Activated naive CD8-positive, alpha-beta T cell (primary cell): ENCODE data around the gene HMGB4.

Source experiments
- H3K27ac Mint-ChIP-seq: one replicate; pipeline ENCODE4 v1.8.0; 2021; ENCODE audit warnings: mixed read lengths
- H3K27me3 Mint-ChIP-seq: one replicate; pipeline ENCODE4 v1.8.0; 2021; ENCODE audit warnings: mixed read lengths
- H3K36me3 Mint-ChIP-seq: one replicate; pipeline ENCODE4 v1.8.0; 2021; ENCODE audit warnings: mixed read lengths
- H3K4me1 Mint-ChIP-seq: one replicate; pipeline ENCODE4 v1.8.0; 2021; ENCODE audit warnings: low read depth, mixed read lengths
- H3K4me3 Mint-ChIP-seq: one replicate; pipeline ENCODE4 v1.8.0; 2021; ENCODE audit warnings: mild to moderate bottlenecking, mixed read lengths
- H3K9me3 Mint-ChIP-seq: one replicate; pipeline ENCODE4 v1.8.0; 2021; ENCODE audit warnings: low read depth, mixed read lengths

HMGB4 gene

DNA sequence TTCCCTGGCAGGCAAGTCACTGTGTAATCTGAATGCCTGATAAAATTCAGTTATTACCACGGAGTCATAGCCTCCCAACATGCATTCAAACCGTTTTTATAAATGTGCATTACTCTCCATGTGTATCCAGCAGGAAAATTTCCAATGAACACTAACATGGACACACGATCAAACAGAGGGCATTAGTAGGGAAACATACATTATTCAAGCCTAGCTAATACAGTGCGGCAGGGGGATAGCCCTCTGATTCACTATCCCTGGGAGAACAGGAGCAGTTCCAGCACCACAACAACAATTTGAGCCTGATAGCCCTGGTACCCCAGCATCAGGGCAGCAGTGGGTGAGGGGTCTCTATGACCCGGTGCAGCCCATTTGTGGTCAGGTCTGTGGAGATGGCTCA, 35.8 kb upstream of the HMGB4 start:
- Mint-ChIP-seq H3K27me3 (peaks cover 9% of the 10 kb centered on the region), H3K9me3 (no peaks in the 10 kb centered on the region), H3K4me3 (no peak overlapping the region), H3K36me3 (no peaks in the 10 kb centered on the region), H3K4me1 (no peaks in the 10 kb centered on the region), H3K27ac (no peak overlapping the region)

DNA sequence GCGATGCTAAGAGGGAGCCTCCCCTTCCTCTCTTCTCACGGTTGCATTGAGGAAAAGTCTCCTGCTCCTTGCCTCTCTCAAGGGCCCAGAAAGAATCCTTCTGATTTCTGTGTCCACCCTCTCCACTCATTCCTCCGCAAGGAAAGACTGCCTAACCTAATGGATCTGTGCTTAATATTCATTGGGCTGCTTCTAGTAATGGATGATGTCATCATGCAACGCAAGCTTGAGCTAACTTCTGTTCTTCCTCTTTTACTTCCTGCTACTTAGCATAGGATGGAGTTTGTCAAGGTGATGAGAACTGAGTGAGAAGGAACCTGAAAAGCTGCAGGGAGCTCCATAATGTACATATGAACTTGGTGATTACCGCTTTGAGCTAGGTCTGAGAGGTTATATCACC, 35.2 kb upstream of the HMGB4 start:
- H3K9me3 Mint-ChIP-seq = no peaks in the 10 kb centered on the region
- no peaks in the 10 kb centered on the region for H3K4me1 Mint-ChIP-seq
- H3K27ac Mint-ChIP-seq = no peak overlapping the region
- no peak overlapping the region for H3K4me3 Mint-ChIP-seq
- peaks cover 9% of the 10 kb centered on the region for H3K27me3 Mint-ChIP-seq
- H3K36me3 Mint-ChIP-seq = no peaks in the 10 kb centered on the region

DNA sequence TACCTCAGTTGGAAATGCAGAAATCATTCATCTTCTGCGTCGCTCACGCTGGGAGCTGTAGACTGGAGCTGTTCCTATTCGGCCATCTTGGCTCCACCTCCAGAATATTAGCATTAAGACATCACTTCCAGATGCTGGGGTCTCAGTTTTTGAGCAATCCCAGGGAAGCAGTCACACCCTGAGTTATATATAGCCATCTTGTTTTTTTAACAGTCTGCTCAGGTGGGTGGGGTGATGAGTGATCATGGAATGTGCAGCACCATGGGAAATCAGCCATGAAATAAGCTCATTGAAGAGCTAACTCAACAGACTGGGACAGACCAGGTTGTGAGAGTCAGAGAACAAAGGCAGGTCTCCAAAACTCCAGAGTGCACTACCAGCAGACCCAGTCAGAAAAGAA, 27.0 kb upstream of the HMGB4 start:
- H3K27me3 Mint-ChIP-seq = peaks cover 2% of the 10 kb centered on the region
- H3K27ac Mint-ChIP-seq = no peak overlapping the region

DNA sequence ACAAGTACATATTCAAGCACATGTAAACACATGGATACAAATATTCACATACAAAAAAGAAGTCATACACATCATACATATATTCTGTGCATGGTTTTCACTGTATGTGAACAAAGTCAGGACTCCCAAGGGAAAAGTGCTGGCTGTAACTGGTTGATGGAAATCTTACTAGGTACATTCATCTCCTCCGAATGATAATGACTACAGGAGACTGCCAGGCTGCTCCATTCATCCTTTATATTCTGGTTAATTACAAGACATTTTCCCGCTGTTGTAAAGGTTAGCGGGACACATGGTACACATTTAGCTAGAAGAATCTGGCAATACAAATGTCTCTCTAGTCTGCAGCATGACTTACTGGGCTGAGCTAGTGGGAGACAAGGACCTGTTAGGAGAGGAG, 26.2 kb upstream of the HMGB4 start:
- peaks cover 3% of the 10 kb centered on the region for H3K27me3 Mint-ChIP-seq
- no peaks in the 10 kb centered on the region for H3K4me1 Mint-ChIP-seq
- peaks cover 4% of the 10 kb centered on the region for H3K9me3 Mint-ChIP-seq
- no peak overlapping the region for H3K4me3 Mint-ChIP-seq
- H3K36me3 Mint-ChIP-seq = no peaks in the 10 kb centered on the region
- no peak overlapping the region for H3K27ac Mint-ChIP-seq

More for the DNA sequence above, 27.0 kb upstream of the HMGB4 start:
- no peaks in the 10 kb centered on the region for H3K4me1 Mint-ChIP-seq
- H3K36me3 Mint-ChIP-seq = no peaks in the 10 kb centered on the region
- peaks cover 4% of the 10 kb centered on the region for H3K9me3 Mint-ChIP-seq
- H3K4me3 Mint-ChIP-seq = no peak overlapping the region

DNA sequence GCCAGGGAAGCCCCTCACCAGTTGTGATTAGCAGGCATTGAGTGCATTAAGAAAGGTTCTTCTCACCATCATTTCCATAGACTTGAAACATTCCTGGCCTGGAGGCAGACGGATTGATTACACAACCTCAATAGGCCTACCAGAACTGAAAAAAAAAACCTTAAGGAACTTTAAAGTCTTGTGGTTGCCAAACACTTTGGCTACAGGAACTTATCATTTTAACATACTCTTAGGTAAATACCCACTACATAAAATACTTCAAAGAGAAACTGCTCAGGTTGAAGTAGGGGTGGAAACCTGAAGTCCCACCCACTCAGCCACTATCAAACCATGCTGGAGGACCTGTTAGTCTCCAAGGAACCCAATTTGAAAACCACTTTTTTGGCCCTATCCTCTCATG, 22.4 kb upstream of the HMGB4 start:
- Mint-ChIP-seq H3K36me3 (no peaks in the 10 kb centered on the region), H3K4me1 (no peaks in the 10 kb centered on the region), H3K27me3 (peaks cover 3% of the 10 kb centered on the region), H3K9me3 (peaks cover 4% of the 10 kb centered on the region), H3K4me3 (no peak overlapping the region), H3K27ac (no peak overlapping the region)

DNA sequence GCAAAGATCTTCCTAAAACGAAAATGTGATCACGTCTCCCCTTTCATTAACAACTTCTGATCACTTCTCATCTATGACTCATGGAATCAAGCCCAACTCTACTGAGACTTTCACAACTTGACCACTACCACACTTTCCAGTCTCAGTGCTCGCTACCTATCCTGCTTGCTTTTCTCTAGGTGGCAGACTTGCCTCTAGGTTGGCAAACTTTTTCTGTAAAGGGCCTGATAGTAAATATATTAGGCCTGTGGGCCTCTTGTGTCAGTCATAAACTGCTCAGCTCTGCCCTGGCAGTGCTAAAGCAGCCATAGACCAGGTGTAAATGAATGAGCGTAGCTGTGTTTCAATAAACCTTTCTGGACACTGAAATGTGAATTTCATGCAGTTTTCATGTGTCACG, 21.5 kb upstream of the HMGB4 start:
- Mint-ChIP-seq H3K4me1 (no peaks in the 10 kb centered on the region), H3K9me3 (no peaks in the 10 kb centered on the region), H3K4me3 (no peak overlapping the region), H3K36me3 (no peaks in the 10 kb centered on the region), H3K27me3 (peaks cover 3% of the 10 kb centered on the region), H3K27ac (no peak overlapping the region)

DNA sequence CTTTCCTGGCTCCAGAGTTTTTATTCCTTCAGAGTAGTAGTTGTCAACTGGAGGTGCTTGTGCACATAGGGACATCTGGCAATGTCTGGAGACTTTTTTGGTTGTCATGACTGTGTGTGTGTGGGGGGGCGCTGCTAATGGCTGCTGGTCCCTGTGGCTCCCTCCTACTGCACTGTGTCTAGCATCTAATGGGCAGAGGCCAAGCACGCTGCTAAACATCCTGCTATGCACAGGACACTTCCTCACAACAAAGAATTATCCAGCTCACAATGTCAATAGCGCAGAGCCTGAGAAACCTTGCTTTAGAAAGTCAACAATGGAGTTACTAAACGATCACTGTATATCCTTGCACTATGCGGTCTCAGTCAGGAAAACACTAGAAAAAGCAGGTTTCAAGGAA, 19.7 kb upstream of the HMGB4 start:
- H3K27me3 Mint-ChIP-seq = peaks cover 1% of the 10 kb centered on the region
- no peaks in the 10 kb centered on the region for H3K36me3 Mint-ChIP-seq
- H3K4me1 Mint-ChIP-seq = no peaks in the 10 kb centered on the region
- H3K9me3 Mint-ChIP-seq = no peaks in the 10 kb centered on the region
- no peak overlapping the region for H3K27ac Mint-ChIP-seq
- H3K4me3 Mint-ChIP-seq = no peak overlapping the region

DNA sequence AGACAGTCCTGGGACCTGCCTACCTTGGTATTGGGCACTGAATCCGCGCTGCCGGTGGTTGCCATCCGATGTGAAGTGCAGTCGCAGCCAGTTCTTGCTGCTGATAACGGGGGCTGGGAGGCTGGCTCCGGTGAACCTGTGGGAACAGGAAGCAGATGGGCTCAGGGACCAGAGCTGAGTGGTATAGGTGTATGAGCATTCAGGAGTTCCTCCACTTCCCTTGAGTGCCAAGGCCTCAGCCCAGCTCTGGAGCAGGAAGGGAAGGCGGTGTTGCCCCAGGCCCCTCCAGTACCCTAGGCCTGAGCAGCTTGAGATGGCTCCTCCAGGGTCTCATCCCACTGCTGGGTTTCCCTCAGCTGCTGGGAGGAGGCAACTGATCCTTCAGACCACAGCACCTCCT, 17.0 kb upstream of the HMGB4 start:
- no peak overlapping the region for H3K27ac Mint-ChIP-seq
- no peaks in the 10 kb centered on the region for H3K36me3 Mint-ChIP-seq
- H3K4me3 Mint-ChIP-seq = no peak overlapping the region
- H3K27me3 Mint-ChIP-seq = peaks cover 3% of the 10 kb centered on the region
- H3K4me1 Mint-ChIP-seq = no peaks in the 10 kb centered on the region
- H3K9me3 Mint-ChIP-seq = no peaks in the 10 kb centered on the region

DNA sequence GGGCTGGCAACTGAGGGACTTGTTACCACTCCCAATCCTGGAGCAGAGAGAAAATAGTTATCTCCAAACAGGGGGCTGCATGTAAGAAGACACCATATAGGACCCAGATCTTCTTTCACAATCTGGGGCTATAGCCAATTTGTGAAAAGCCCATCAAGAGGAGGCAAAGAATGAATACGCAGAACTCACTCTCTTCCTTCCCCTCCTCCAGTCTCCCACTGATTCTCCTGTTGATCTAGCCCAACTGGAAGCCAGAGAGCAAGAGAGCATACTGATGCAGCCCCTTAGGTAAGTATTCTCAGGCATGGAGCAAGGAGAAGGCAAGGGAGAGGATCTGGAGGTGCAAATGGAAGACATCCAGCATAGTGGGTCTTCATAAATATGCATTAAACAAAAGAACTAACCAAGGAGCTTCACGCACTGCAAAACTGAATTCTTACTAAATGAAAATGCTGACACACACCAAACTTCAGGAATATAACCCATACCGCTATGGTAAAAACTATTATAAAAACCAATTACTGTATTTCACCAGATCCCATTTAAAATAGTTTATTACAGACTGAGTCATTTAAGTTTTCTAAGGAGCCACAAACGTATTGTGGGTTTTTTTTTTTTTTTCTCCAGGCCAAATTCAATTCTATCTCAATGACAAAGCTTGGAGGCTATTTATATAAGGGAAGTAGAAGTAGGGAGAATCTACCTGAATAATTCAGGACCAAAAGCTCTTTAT, 15.5 kb upstream of the HMGB4 start:
- Mint-ChIP-seq H3K36me3 (no peaks in the 10 kb centered on the region), H3K4me3 (no peak overlapping the region)

DNA sequence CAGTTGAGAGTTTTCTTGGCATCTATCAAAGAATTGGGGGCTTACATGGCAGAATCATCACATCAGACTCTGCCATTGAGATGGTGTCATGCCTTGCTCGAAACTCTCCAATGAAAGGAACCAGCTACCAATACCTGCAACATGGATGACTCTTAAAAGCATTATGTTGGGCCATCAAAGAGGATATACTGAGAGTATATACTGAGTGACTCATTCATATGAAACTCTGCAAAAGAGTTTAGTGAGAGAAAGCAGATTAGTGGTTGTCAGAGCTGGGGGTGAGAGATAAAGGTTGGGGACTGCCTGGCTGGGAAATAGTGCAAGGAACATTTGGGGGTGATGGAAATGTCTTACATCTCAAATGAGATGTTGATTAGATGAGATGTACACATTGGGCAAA, 14.7 kb upstream of the HMGB4 start:
- H3K9me3 Mint-ChIP-seq = no peaks in the 10 kb centered on the region

More for the DNA sequence above, 15.5 kb upstream of the HMGB4 start:
- no peaks in the 10 kb centered on the region for H3K4me1 Mint-ChIP-seq
- peaks cover 6% of the 10 kb centered on the region for H3K27me3 Mint-ChIP-seq
- H3K9me3 Mint-ChIP-seq = no peaks in the 10 kb centered on the region
- no peak overlapping the region for H3K27ac Mint-ChIP-seq

DNA sequence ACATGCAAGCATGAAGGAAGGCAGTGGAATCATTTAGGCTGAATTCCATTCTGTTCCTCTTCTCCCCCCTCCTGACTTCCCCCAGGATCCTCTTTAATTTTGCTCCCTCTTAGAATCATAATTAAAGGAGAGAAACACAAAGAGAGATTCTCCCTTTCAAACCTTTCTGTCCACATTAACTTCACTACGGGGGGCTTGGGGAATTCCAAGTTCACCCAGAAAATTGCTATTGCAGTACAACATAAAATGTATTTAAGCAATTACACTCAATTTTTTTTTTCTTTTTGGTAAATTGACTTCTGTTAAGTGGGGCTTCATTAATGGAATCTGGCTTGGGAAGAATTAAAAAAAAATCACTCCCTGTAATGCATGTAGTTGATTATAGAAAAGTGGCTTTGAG, 13.4 kb upstream of the HMGB4 start:
- Mint-ChIP-seq H3K9me3 (no peaks in the 10 kb centered on the region), H3K27me3 (peaks cover 7% of the 10 kb centered on the region), H3K27ac (no peak overlapping the region), H3K36me3 (no peaks in the 10 kb centered on the region), H3K4me3 (no peak overlapping the region), H3K4me1 (no peaks in the 10 kb centered on the region)

More for the DNA sequence above, 14.7 kb upstream of the HMGB4 start:
- H3K4me1 Mint-ChIP-seq = no peaks in the 10 kb centered on the region
- peaks cover 7% of the 10 kb centered on the region for H3K27me3 Mint-ChIP-seq
- H3K4me3 Mint-ChIP-seq = no peak overlapping the region
- H3K36me3 Mint-ChIP-seq = no peaks in the 10 kb centered on the region
- H3K27ac Mint-ChIP-seq = no peak overlapping the region

DNA sequence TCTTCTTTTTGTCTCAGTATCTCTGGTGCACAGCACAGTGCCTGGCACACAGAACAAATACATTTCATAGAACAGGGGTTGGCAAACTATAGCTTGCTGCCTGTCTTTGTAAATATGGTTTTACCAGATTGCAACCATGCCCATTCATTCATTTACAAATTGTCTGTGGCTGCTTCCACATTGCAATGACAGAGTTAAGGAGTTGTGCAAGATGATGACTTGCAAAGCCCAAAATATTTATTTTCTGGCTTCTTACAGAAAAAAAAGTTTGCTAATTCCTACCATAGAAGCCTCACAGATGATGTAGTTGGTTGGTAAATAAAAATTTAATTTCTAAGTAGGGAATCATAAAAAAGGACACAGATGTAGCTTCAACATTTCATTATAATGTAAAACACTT, 11.2 kb upstream of the HMGB4 start:
- Mint-ChIP-seq H3K27ac (no peak overlapping the region), H3K4me1 (no peaks in the 10 kb centered on the region), H3K36me3 (no peaks in the 10 kb centered on the region), H3K27me3 (peaks cover 9% of the 10 kb centered on the region), H3K4me3 (no peak overlapping the region), H3K9me3 (no peaks in the 10 kb centered on the region)

DNA sequence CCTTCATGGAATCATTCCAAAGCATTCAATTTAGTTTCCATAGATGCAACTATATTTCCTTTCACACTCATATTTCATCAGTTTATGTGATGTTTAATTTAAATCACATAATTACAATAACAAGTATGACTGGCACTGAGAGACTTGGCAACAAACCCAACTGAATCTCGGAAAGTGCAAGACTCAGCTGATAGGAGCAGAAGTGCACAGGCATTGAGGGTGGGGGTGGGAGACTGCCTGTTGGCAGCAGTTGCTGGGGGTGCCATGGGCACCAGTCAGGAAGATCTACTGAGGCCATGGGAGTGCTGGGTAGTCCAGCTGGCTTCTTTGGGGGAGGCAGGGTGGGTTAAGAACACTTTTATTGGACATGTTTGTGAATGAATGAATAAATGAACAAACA, 10.4 kb upstream of the HMGB4 start:
- H3K36me3 Mint-ChIP-seq = no peaks in the 10 kb centered on the region

DNA sequence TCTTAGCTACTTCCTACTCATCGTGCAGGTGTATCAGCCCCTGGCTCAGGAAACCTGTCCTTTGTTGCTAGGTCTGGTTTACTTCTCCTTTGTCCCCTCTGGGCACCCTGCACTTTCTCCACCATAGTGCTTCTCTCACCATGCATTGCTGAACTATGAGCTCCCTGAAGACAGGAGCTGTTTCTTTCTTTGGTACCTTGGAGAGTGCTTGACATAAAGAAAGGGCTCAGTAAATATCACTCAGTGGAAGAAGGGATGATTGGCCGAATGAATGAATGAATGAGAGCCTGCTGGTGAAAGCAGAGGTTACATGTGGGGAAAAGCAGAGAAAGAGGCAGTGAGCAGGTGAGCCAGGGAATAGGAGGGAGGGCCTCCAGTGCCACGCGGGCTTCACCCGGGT, 9.8 kb upstream of the HMGB4 start:
- no peaks in the 10 kb centered on the region for H3K4me1 Mint-ChIP-seq
- no peak overlapping the region for H3K27ac Mint-ChIP-seq
- no peaks in the 10 kb centered on the region for H3K9me3 Mint-ChIP-seq
- H3K36me3 Mint-ChIP-seq = no peaks in the 10 kb centered on the region
- no peak overlapping the region for H3K4me3 Mint-ChIP-seq
- H3K27me3 Mint-ChIP-seq = peaks cover 11% of the 10 kb centered on the region

More for the DNA sequence above, 10.4 kb upstream of the HMGB4 start:
- H3K4me1 Mint-ChIP-seq = no peaks in the 10 kb centered on the region
- H3K4me3 Mint-ChIP-seq = no peak overlapping the region
- H3K27me3 Mint-ChIP-seq = peaks cover 11% of the 10 kb centered on the region
- no peak overlapping the region for H3K27ac Mint-ChIP-seq
- no peaks in the 10 kb centered on the region for H3K9me3 Mint-ChIP-seq

DNA sequence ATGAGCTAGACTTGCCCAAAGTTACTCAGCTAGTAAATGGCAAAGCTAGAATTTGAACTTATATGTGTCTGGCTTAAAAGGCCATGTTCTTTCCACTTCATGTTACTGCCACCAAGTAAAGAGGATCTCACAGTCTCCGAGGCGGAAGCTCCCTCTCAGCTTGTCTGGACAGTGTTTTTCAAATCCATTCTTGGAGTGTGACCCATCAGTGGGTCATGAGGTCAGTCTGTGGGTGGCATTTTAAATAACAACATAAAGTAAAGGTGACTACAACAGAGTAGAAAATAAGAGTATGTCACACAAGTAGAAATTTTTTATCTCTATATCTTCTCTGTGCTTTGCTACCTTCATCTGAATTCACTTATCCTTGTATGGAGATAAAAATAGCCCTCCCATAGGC, 3.2 kb upstream of the HMGB4 start:
- Mint-ChIP-seq H3K4me3 (no peak overlapping the region), H3K27ac (no peak overlapping the region), H3K27me3 (peaks cover 13% of the 10 kb centered on the region), H3K4me1 (no peaks in the 10 kb centered on the region), H3K36me3 (no peaks in the 10 kb centered on the region), H3K9me3 (no peaks in the 10 kb centered on the region)
